ENCODE measurements around the gene IRAG1.

The IRAG1 gene

DNA sequence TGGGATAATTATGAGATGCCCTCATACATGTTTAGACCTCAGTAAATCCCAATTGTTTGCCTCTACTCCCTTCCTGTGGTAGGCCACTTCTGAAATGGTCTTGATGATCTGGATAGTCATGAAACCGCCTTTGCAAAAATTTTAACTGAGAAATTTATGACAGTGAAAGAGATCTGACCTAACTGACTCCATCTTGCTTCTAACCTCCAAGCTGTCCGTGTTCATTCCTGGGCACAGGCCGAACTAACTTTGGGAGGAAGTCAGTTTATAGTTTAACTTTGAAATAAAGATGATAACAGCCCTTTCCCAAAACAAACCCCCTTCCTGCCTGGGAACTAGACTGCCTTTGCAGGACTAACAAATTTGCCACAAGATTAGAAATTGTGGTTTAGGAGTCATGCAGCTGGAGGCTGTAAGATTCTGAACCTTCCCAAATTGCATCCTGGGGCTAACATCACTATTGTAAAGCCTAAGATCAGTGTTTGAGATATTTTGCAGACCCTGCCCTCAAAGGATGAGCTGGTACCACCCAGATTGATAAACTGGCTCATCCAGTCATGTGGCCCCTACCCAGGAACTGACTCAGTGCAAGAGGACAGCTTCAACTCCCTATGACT is 37.6 kb upstream of the IRAG1 start:
- TF ChIP-seq, protein P1, sequence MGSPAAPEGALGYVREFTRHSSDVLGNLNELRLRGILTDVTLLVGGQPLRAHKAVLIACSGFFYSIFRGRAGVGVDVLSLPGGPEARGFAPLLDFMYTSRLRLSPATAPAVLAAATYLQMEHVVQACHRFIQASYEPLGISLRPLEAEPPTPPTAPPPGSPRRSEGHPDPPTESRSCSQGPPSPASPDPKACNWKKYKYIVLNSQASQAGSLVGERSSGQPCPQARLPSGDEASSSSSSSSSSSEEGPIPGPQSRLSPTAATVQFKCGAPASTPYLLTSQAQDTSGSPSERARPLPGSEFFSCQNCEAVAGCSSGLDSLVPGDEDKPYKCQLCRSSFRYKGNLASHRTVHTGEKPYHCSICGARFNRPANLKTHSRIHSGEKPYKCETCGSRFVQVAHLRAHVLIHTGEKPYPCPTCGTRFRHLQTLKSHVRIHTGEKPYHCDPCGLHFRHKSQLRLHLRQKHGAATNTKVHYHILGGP (tag by site-specific recombination; IDR thresholded peaks at IDR 0.05), result no peak
- TF ChIP-seq, protein P2, sequence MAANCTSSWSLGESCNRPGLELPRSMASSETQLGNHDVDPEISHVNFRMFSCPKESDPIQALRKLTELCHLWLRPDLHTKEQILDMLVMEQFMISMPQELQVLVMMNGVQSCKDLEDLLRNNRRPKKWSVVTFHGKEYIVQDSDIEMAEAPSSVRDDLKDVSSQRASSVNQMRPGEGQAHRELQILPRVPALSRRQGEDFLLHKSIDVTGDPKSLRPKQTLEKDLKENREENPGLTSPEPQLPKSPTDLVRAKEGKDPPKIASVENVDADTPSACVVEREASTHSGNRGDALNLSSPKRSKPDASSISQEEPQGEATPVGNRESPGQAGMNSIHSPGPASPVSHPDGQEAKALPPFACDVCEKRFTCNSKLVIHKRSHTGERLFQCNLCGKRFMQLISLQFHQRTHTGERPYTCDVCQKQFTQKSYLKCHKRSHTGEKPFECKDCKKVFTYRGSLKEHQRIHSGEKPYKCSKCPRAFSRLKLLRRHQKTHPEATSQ (tag by site-specific recombination; IDR thresholded peaks at IDR 0.05), result no peak
- TF ChIP-seq ZNF48 (tag by site-specific recombination; IDR thresholded peaks at IDR 0.05) (no peak), ZNF791 (tag by site-specific recombination; IDR thresholded peaks at IDR 0.05) (no peak), ZBTB17 (tag by site-specific recombination; IDR thresholded peaks at IDR 0.05) (no peak), ZNF747 (tag by site-specific recombination; IDR thresholded peaks at IDR 0.05) (no peak)
- TF ChIP-seq, protein P3, sequence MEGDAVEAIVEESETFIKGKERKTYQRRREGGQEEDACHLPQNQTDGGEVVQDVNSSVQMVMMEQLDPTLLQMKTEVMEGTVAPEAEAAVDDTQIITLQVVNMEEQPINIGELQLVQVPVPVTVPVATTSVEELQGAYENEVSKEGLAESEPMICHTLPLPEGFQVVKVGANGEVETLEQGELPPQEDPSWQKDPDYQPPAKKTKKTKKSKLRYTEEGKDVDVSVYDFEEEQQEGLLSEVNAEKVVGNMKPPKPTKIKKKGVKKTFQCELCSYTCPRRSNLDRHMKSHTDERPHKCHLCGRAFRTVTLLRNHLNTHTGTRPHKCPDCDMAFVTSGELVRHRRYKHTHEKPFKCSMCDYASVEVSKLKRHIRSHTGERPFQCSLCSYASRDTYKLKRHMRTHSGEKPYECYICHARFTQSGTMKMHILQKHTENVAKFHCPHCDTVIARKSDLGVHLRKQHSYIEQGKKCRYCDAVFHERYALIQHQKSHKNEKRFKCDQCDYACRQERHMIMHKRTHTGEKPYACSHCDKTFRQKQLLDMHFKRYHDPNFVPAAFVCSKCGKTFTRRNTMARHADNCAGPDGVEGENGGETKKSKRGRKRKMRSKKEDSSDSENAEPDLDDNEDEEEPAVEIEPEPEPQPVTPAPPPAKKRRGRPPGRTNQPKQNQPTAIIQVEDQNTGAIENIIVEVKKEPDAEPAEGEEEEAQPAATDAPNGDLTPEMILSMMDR (tag by site-specific recombination; IDR thresholded peaks at IDR 0.05), result no peak
- H3K36me3 ChIP-seq (ENCODE audit: control insufficient read depth in 2 of 2, insufficient read depth in 1 of 2, low read length in 2 of 2), result no peaks in the 10 kb centered on the region
- POLR2A ChIA-PET, result no interaction called here
- H3K27ac ChIP-seq (ENCODE audit: extremely low read depth, low read depth, low read length), result no peak overlapping the region
- no peak overlapping the region for H3K4me3 ChIP-seq (ENCODE audit: low read depth, low read length)
- CTCF ChIA-PET, result interaction anchor here (0.6 to 4.3 kb wide), 6 partner anchors 11 to 507 kb away, joined by 3 to 19 read pairs (median 3); no protein-coding TSS in a partner anchor
- H3K9me3 ChIP-seq (ENCODE audit: control insufficient read depth, insufficient read depth, low read depth, low read length), result no peaks in the 10 kb centered on the region
- H3K4me1 ChIP-seq (ENCODE audit: control insufficient read depth, insufficient read depth, low read length), result no peaks in the 10 kb centered on the region

DNA sequence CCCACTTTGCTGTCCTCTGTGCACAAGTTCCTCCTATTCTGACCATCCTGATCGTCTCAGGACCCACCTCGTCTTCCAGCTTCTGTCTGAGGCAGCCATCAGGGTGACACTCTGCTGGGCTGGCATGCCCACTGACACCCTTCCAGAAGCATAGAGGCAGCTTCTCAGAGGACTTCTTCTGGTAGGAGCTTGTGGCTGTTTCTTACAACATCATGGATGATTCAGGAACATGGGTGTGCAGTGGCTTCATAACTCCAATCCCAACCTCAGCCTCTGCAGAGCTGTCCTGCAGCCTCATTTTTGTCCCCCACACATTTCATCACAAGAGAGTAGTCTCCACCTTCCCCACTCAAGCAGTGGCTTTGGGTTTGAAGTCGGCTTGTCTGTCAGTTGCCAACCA is 36.6 kb upstream of the IRAG1 start:
- no peaks in the 10 kb centered on the region for H3K36me3 ChIP-seq (ENCODE audit: control insufficient read depth in 2 of 2, insufficient read depth in 1 of 2, low read length in 2 of 2)
- H3K4me1 ChIP-seq (ENCODE audit: control insufficient read depth, insufficient read depth, low read length), result no peaks in the 10 kb centered on the region
- CTCF ChIA-PET, result interaction anchor here (0.6 to 4.3 kb wide), 5 partner anchors 12 to 665 kb away, joined by 3 to 19 read pairs (median 3); partner anchors contain the start of gene CTR9
- POLR2A ChIA-PET, result no interaction called here
- no peak overlapping the region for H3K27ac ChIP-seq (ENCODE audit: extremely low read depth, low read depth, low read length)
- no peak overlapping the region for H3K4me3 ChIP-seq (ENCODE audit: low read depth, low read length)
- H3K9me3 ChIP-seq (ENCODE audit: control insufficient read depth, insufficient read depth, low read depth, low read length), result no peaks in the 10 kb centered on the region
- TF ChIP-seq, protein P4, sequence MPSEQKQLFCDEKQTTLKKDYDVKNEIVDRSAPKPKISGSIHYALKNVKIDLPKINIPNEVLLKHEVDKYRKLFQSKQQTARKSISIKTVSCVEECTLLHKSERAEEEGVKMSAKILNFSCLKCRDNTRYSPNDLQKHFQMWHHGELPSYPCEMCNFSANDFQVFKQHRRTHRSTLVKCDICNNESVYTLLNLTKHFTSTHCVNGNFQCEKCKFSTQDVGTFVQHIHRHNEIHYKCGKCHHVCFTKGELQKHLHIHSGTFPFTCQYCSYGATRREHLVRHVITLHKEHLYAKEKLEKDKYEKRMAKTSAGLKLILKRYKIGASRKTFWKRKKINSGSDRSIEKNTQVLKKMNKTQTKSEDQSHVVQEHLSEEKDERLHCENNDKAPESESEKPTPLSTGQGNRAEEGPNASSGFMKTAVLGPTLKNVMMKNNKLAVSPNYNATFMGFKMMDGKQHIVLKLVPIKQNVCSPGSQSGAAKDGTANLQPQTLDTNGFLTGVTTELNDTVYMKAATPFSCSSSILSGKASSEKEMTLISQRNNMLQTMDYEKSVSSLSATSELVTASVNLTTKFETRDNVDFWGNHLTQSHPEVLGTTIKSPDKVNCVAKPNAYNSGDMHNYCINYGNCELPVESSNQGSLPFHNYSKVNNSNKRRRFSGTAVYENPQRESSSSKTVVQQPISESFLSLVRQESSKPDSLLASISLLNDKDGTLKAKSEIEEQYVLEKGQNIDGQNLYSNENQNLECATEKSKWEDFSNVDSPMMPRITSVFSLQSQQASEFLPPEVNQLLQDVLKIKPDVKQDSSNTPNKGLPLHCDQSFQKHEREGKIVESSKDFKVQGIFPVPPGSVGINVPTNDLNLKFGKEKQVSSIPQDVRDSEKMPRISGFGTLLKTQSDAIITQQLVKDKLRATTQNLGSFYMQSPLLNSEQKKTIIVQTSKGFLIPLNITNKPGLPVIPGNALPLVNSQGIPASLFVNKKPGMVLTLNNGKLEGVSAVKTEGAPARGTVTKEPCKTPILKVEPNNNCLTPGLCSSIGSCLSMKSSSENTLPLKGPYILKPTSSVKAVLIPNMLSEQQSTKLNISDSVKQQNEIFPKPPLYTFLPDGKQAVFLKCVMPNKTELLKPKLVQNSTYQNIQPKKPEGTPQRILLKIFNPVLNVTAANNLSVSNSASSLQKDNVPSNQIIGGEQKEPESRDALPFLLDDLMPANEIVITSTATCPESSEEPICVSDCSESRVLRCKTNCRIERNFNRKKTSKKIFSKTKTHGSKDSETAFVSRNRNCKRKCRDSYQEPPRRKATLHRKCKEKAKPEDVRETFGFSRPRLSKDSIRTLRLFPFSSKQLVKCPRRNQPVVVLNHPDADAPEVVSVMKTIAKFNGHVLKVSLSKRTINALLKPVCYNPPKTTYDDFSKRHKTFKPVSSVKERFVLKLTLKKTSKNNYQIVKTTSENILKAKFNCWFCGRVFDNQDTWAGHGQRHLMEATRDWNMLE (tag by site-specific recombination; conservative IDR thresholded peaks at IDR 0.05; ENCODE audit: low read depth), result no peak
- TF ChIP-seq ZNF24 (tag by site-specific recombination; IDR thresholded peaks at IDR 0.05) (no peak), SETDB1 (IDR thresholded peaks at IDR 0.05; ENCODE audit: insufficient read length, low read length) (no peak), ZNF830 (tag by site-specific recombination; IDR thresholded peaks at IDR 0.05; ENCODE audit: low read depth) (no peak), ZNF37A (tag by site-specific recombination; IDR thresholded peaks at IDR 0.05) (no peak), ZNF654 (tag by site-specific recombination; IDR thresholded peaks at IDR 0.05; ENCODE audit: low read depth) (no peak), ZNF600 (tag by site-specific recombination; IDR thresholded peaks at IDR 0.05) (no peak), KLF8 (tag by site-specific recombination; IDR thresholded peaks at IDR 0.05) (no peak)
- TF ChIP-seq, protein P5, sequence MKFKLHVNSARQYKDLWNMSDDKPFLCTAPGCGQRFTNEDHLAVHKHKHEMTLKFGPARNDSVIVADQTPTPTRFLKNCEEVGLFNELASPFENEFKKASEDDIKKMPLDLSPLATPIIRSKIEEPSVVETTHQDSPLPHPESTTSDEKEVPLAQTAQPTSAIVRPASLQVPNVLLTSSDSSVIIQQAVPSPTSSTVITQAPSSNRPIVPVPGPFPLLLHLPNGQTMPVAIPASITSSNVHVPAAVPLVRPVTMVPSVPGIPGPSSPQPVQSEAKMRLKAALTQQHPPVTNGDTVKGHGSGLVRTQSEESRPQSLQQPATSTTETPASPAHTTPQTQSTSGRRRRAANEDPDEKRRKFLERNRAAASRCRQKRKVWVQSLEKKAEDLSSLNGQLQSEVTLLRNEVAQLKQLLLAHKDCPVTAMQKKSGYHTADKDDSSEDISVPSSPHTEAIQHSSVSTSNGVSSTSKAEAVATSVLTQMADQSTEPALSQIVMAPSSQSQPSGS (tag by site-specific recombination; IDR thresholded peaks at IDR 0.05; ENCODE audit: low read depth), result no peak
- TF ChIP-seq, protein P6, sequence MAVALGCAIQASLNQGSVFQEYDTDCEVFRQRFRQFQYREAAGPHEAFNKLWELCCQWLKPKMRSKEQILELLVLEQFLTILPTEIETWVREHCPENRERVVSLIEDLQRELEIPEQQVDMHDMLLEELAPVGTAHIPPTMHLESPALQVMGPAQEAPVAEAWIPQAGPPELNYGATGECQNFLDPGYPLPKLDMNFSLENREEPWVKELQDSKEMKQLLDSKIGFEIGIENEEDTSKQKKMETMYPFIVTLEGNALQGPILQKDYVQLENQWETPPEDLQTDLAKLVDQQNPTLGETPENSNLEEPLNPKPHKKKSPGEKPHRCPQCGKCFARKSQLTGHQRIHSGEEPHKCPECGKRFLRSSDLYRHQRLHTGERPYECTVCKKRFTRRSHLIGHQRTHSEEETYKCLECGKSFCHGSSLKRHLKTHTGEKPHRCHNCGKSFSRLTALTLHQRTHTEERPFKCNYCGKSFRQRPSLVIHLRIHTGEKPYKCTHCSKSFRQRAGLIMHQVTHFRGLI (tag by site-specific recombination; IDR thresholded peaks at IDR 0.05), result no peak
- TF ChIP-seq, protein P7, sequence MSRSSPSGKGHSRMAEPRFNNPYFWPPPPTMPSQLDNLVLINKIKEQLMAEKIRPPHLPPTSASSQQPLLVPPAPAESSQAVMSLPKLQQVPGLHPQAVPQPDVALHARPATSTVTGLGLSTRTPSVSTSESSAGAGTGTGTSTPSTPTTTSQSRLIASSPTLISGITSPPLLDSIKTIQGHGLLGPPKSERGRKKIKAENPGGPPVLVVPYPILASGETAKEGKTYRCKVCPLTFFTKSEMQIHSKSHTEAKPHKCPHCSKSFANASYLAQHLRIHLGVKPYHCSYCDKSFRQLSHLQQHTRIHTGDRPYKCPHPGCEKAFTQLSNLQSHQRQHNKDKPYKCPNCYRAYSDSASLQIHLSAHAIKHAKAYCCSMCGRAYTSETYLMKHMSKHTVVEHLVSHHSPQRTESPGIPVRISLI (tag by site-specific recombination; IDR thresholded peaks at IDR 0.05), result no peak
- TF ChIP-seq, protein P2 (tag by site-specific recombination; IDR thresholded peaks at IDR 0.05), result no peak
